ENCODE measurements around the gene HSPBP1. TPM values are rescaled to one million over a fixed set of nuclear protein-coding genes. Genes with fewer than 3 reads are reported as not detected.

The HSPBP1 gene
- polyA plus RNA-seq, 1 donor from 2014 or later: 61.1 TPM

GRCh38 chr19:55238030-55238429 is 41.9 kb downstream of the HSPBP1 start:
- Histone ChIP-seq H3K27ac (ENCODE audit: low read length) (no peak overlapping the region), H3K79me2 (replicated peaks; ENCODE audit: insufficient read depth, low read length) (no peaks in the 10 kb centered on the region), H3K4me2 (ENCODE audit: low read length) (no peak overlapping the region), H3K9ac (ENCODE audit: low read length) (no peak overlapping the region), H3K36me3 (ENCODE audit: insufficient read depth, low read length) (peaks cover 9% of the 10 kb centered on the region), H3K9me3 (ENCODE audit: low read length) (no peaks in the 10 kb centered on the region), H3F3A (ENCODE audit: insufficient read depth, low read length, poor library complexity, severe bottlenecking) (no peaks in the 10 kb centered on the region), H3K4me3 (ENCODE audit: low read length) (no peak overlapping the region), H3K27me3 (ENCODE audit: insufficient read depth, low read depth, low read length) (no peaks in the 10 kb centered on the region), H4K20me1 (ENCODE audit: insufficient read depth) (no peaks in the 10 kb centered on the region), H3K9me2 (ENCODE audit: insufficient read depth, low read length) (no peaks in the 10 kb centered on the region), H2AFZ (ENCODE audit: low read depth, low read length) (no peak overlapping the region)
- TF ChIP-seq EZH2 (IDR thresholded peaks at IDR 0.05; ENCODE audit: borderline replicate concordance, insufficient read depth, low read length, poor library complexity, severe bottlenecking): no peak

- peaks cover 9% of the 10 kb centered on the region for H3K36me3 ChIP-seq (ENCODE audit: insufficient read depth, low read length)
- no peaks in the 10 kb centered on the region for H3K9me3 ChIP-seq (ENCODE audit: low read length)
- no peak overlapping the region for H3K4me2 ChIP-seq (ENCODE audit: low read length)
- H3K9ac ChIP-seq (ENCODE audit: low read length): no peak overlapping the region
- no peak overlapping the region for H3K4me3 ChIP-seq (ENCODE audit: low read length)
- no peak overlapping the region for H3K27ac ChIP-seq (ENCODE audit: low read length)
- no peak overlapping the region for H2AFZ ChIP-seq (ENCODE audit: low read depth, low read length)
- no peaks in the 10 kb centered on the region for H3K79me2 ChIP-seq (replicated peaks; ENCODE audit: insufficient read depth, low read length)
- TF ChIP-seq TAF1 (IDR thresholded peaks at IDR 0.05; ENCODE audit: low read depth) (no peak), EP300 (conservative IDR thresholded peaks at IDR 0.05; ENCODE audit: poor library complexity, severe bottlenecking) (no peak), MXI1 (conservative IDR thresholded peaks at IDR 0.05; ENCODE audit: poor library complexity, severe bottlenecking) (no peak), CTCF (IDR thresholded peaks at IDR 0.05; ENCODE audit: poor library complexity, severe bottlenecking) (no peak), EZH2 (IDR thresholded peaks at IDR 0.05; ENCODE audit: borderline replicate concordance, insufficient read depth, low read length, poor library complexity, severe bottlenecking) (no peak), REST (IDR thresholded peaks at IDR 0.05; ENCODE audit: borderline replicate concordance) (no peak), RAD21 (conservative IDR thresholded peaks at IDR 0.05) (no peak), SMC3 (conservative IDR thresholded peaks at IDR 0.05; ENCODE audit: poor library complexity) (no peak), POLR2AphosphoS5 (IDR thresholded peaks at IDR 0.05) (no peak)
- H3F3A ChIP-seq (ENCODE audit: insufficient read depth, low read length, poor library complexity, severe bottlenecking): no peaks in the 10 kb centered on the region
- no peaks in the 10 kb centered on the region for H3K9me2 ChIP-seq (ENCODE audit: insufficient read depth, low read length)
- no peaks in the 10 kb centered on the region for H4K20me1 ChIP-seq (ENCODE audit: insufficient read depth)
- no peaks in the 10 kb centered on the region for H3K27me3 ChIP-seq (ENCODE audit: insufficient read depth, low read depth, low read length)
These were observed 46.9 kb downstream of the HSPBP1 start for GRCh38 chr19:55232986-55233385.

GRCh38 chr19:55232286-55232602 is 47.7 kb downstream of the HSPBP1 start:
- Histone ChIP-seq H3K9me3 (ENCODE audit: low read length) (no peaks in the 10 kb centered on the region), H3K4me3 (ENCODE audit: low read length) (no peak overlapping the region), H3K27me3 (ENCODE audit: insufficient read depth, low read depth, low read length) (no peaks in the 10 kb centered on the region), H3K9me2 (ENCODE audit: insufficient read depth, low read length) (no peaks in the 10 kb centered on the region), H3K9ac (ENCODE audit: low read length) (no peak overlapping the region), H3F3A (ENCODE audit: insufficient read depth, low read length, poor library complexity, severe bottlenecking) (no peaks in the 10 kb centered on the region), H3K27ac (ENCODE audit: low read length) (no peak overlapping the region), H2AFZ (ENCODE audit: low read depth, low read length) (no peak overlapping the region), H3K36me3 (ENCODE audit: insufficient read depth, low read length) (peaks cover 9% of the 10 kb centered on the region), H3K4me2 (ENCODE audit: low read length) (no peak overlapping the region), H3K79me2 (replicated peaks; ENCODE audit: insufficient read depth, low read length) (no peaks in the 10 kb centered on the region), H4K20me1 (ENCODE audit: insufficient read depth) (no peaks in the 10 kb centered on the region)
- TF ChIP-seq POLR2AphosphoS5 (IDR thresholded peaks at IDR 0.05) (no peak), RAD21 (conservative IDR thresholded peaks at IDR 0.05) (no peak), MXI1 (conservative IDR thresholded peaks at IDR 0.05; ENCODE audit: poor library complexity, severe bottlenecking) (no peak)

All from neural cell (in vitro differentiated cells).